ENCODE results near the gene PCYOX1L.

DNA sequence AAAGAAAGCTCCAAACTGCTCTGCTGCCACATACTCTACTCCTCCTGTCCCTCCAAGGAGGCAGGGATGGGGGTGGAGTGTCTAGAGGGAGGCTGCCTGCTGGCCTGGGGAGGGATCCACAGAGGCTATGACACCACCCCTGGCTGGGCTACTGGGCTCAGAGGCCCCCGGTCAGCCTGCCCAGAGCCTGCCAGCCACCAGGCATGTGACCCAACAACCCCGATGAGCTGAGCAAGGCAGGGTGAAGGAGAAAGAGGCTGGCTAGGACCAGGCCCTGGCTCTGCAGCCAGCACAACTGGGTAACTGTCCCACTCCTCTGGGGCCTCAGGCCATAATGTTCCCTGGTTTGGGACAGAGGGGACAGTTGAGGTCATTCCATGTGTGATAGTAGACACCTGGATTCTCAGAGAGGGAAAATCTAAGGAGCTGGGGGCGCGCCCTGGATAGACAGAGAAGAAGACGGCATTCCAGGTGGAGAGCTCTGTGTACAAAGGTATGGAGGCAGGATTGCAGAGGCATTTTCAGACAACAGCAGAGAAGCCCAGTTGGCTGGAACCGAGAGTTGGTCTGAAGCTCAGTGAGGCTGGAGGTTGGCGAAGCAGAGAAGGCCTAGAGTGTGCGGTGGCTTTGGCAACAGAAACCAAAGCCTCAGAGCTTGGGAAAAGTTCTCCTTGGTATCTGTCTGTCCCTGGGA, 55.1 kb downstream of the PCYOX1L start:
- TF ChIP-seq, protein P1, sequence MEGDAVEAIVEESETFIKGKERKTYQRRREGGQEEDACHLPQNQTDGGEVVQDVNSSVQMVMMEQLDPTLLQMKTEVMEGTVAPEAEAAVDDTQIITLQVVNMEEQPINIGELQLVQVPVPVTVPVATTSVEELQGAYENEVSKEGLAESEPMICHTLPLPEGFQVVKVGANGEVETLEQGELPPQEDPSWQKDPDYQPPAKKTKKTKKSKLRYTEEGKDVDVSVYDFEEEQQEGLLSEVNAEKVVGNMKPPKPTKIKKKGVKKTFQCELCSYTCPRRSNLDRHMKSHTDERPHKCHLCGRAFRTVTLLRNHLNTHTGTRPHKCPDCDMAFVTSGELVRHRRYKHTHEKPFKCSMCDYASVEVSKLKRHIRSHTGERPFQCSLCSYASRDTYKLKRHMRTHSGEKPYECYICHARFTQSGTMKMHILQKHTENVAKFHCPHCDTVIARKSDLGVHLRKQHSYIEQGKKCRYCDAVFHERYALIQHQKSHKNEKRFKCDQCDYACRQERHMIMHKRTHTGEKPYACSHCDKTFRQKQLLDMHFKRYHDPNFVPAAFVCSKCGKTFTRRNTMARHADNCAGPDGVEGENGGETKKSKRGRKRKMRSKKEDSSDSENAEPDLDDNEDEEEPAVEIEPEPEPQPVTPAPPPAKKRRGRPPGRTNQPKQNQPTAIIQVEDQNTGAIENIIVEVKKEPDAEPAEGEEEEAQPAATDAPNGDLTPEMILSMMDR (IDR thresholded peaks at IDR 0.05; ENCODE audit: poor library complexity, severe bottlenecking) = no peak
- TF ChIP-seq POLR2AphosphoS5 (IDR thresholded peaks at IDR 0.05) (no peak), EZH2 (IDR thresholded peaks at IDR 0.05; ENCODE audit: borderline replicate concordance, insufficient read depth, low read length, poor library complexity, severe bottlenecking) (no peak), MXI1 (conservative IDR thresholded peaks at IDR 0.05; ENCODE audit: poor library complexity, severe bottlenecking) (no peak)

All from neural cell (in vitro differentiated cells).